H1 (cell line): ENCODE data around the gene KCNC3. TPM values are rescaled to one million over a fixed set of nuclear protein-coding genes. Genes with fewer than 3 reads are reported as not detected.

ENCODE experiments used
- CTCF ChIA-PET: fragments of 300-600 bp; sonication (Branson Sonifier 250); formaldehyde crosslinking; loops from one replicate; lab custom pipeline; 2021; ENCODE audit not compliant: partially characterized antibody; lab: Charles Lee
- POLR2A ChIA-PET: fragments of 300-600 bp; sonication (Branson Sonifier 250); formaldehyde crosslinking; loops from one replicate; lab custom pipeline; 2021; ENCODE audit warnings: inconsistent platforms; ENCODE audit not compliant: partially characterized antibody; lab: Charles Lee
- DNase-seq, 2 experiments: peaks; one replicate each; pipeline versions ENCODE4 v3.0.0 to v3.0.0-alpha.2; 2010 to 2022; ENCODE audit warnings: low spot score in 2 of 2, low read depth in 1 of 2, mixed read lengths in 1 of 2
- FAIRE-seq: peaks from 2 replicates; lab custom pipeline; 2011; peaks lifted over from hg19 to GRCh38; lab: Jason Lieb, UNC
- H2AFZ ChIP-seq: 2 replicates; pipeline ENCODE4 v1.8.1; 2012; ENCODE audit warnings: low read length, inconsistent platforms
- H2AK5ac ChIP-seq: 2 replicates; pipeline ENCODE4 v1.6.1; 2013; ENCODE audit warnings: low read depth, low read length
- H2BK120ac ChIP-seq: replicated peaks from 2 replicates; pipeline ENCODE3; 2013; ENCODE audit warnings: low read depth, low read length, inconsistent platforms
- H2BK12ac ChIP-seq: 2 replicates; pipeline ENCODE4 v1.6.1; 2013; ENCODE audit warnings: low read depth, low read length
- H2BK15ac ChIP-seq: 2 replicates; pipeline ENCODE4 v1.6.1; 2013; ENCODE audit warnings: low read length
- H2BK20ac ChIP-seq: 2 replicates; pipeline ENCODE4 v1.6.1; 2013; ENCODE audit warnings: low read length
- H2BK5ac ChIP-seq: 2 replicates; pipeline ENCODE4 v1.6.1; 2013; ENCODE audit warnings: low read depth, low read length
- H3K14ac ChIP-seq: 2 replicates; pipeline ENCODE4 v1.6.1; 2013; ENCODE audit warnings: inconsistent platforms; ENCODE audit not compliant: insufficient read length
- H3K18ac ChIP-seq: 2 replicates; pipeline ENCODE4 v1.6.1; 2013; ENCODE audit warnings: low read length; ENCODE audit errors: extremely low read depth
- H3K23ac ChIP-seq: 2 replicates; pipeline ENCODE4 v1.6.1; 2013; ENCODE audit warnings: inconsistent platforms; ENCODE audit not compliant: insufficient read length
- H3K23me2 ChIP-seq: 2 replicates; pipeline ENCODE4 v1.6.1; 2013; ENCODE audit warnings: low read depth, low read length
- H3K27ac ChIP-seq: 2 replicates; pipeline ENCODE4 v1.6.1; 2011; ENCODE audit warnings: low read depth, low read length, inconsistent platforms
- H3K27me3 ChIP-seq, 4 experiments: replicated peaks in 1 of 4; 1 replicate in 1 of 4; 2 replicates in 3 of 4; pipeline versions ENCODE4 v1.6.1 to v1.8.1; 2011 to 2013; ENCODE audit warnings: low read length in 3 of 4, mild to moderate bottlenecking in 3 of 4, inconsistent platforms in 2 of 4, mixed read lengths in 2 of 4, moderate library complexity in 1 of 4; ENCODE audit not compliant: control insufficient read depth in 3 of 4, insufficient read depth in 3 of 4; ENCODE audit errors: extremely low read depth in 1 of 4
- H3K36me3 ChIP-seq, 4 experiments: 2 replicates each; pipeline versions ENCODE4 v1.6.1 to v1.8.1; 2011 to 2013; ENCODE audit warnings: mild to moderate bottlenecking in 4 of 4, low read length in 3 of 4, moderate library complexity in 2 of 4, control low read depth in 1 of 4, inconsistent platforms in 1 of 4; ENCODE audit not compliant: insufficient read depth in 4 of 4, control insufficient read depth in 2 of 4
- H3K4ac ChIP-seq: replicated peaks from 2 replicates; pipeline ENCODE3; 2013; ENCODE audit warnings: low read length, low read depth, mixed read lengths, inconsistent platforms; ENCODE audit not compliant: insufficient read length
- H3K4me1 ChIP-seq, 4 experiments: replicated peaks in 1 of 4; 1 replicate in 1 of 4; 2 replicates in 3 of 4; pipeline versions ENCODE4 v1.6.1 to v1.8.1; 2011 to 2013; ENCODE audit warnings: low read length in 3 of 4, inconsistent platforms in 2 of 4, mixed read lengths in 1 of 4; ENCODE audit not compliant: insufficient read depth in 4 of 4, control insufficient read depth in 3 of 4
- H3K4me2 ChIP-seq, 2 experiments: 2 replicates each; pipeline versions ENCODE4 v1.6.1 to v1.8.1; 2011 to 2013; ENCODE audit warnings: low read depth in 2 of 2, low read length in 2 of 2, control low read depth in 1 of 2, inconsistent platforms in 1 of 2, mild to moderate bottlenecking in 1 of 2; ENCODE audit not compliant: insufficient read depth in 1 of 2
- H3K4me3 ChIP-seq, 4 experiments: fragments of 200-600, 300-600 bp in 1 of 4; sonication (generic), shearing (Covaris generic), sonication (Bioruptor Twin) in 1 of 4; 2 replicates each; pipeline versions ENCODE4 v1.5.1 to v1.8.1; 2011 to 2016; ENCODE audit warnings: low read length in 4 of 4, low read depth in 3 of 4, control low read depth in 2 of 4, inconsistent platforms in 2 of 4, mild to moderate bottlenecking in 2 of 4, mixed read lengths in 1 of 4, moderate library complexity in 1 of 4; ENCODE audit not compliant: insufficient read depth in 2 of 4; ENCODE audit errors: extremely low read depth in 1 of 4
- H3K56ac ChIP-seq: replicated peaks from 2 replicates; pipeline ENCODE3; 2013; ENCODE audit warnings: low read depth, mild to moderate bottlenecking, mixed read lengths, low read length, inconsistent platforms; ENCODE audit not compliant: insufficient read length
- H3K79me1 ChIP-seq: 2 replicates; pipeline ENCODE4 v1.6.1; 2013; ENCODE audit warnings: low read depth, low read length, control low read depth
- H3K79me2 ChIP-seq, 2 experiments: 2 replicates each; pipeline versions ENCODE4 v1.6.1 to v1.8.1; 2012 to 2013; ENCODE audit warnings: low read length in 2 of 2, mild to moderate bottlenecking in 2 of 2, inconsistent platforms in 1 of 2; ENCODE audit not compliant: insufficient read depth in 2 of 2, control insufficient read depth in 1 of 2
- H3K9ac ChIP-seq, 4 experiments: replicated peaks in 1 of 4; 1 replicate in 1 of 4; 2 replicates in 3 of 4; pipeline versions ENCODE4 v1.6.1 to v1.8.1; 2011 to 2013; ENCODE audit warnings: low read depth in 3 of 4, low read length in 3 of 4, control low read depth in 2 of 4, mild to moderate bottlenecking in 2 of 4, moderate library complexity in 2 of 4, inconsistent platforms in 1 of 4; ENCODE audit errors: extremely low read depth in 1 of 4
- H3K9me3 ChIP-seq, 2 experiments: 2 replicates each; pipeline versions ENCODE4 v1.6.1 to v1.8.1; 2012 to 2013; ENCODE audit warnings: mild to moderate bottlenecking in 2 of 2, moderate library complexity in 2 of 2, control low read depth in 1 of 2, inconsistent platforms in 1 of 2, low read depth in 1 of 2, low read length in 1 of 2, mixed read lengths in 1 of 2; ENCODE audit not compliant: insufficient read depth in 2 of 2
- H4K20me1 ChIP-seq, 2 experiments: replicated peaks in 1 of 2; 2 replicates each; pipeline versions ENCODE3 to v1.8.1; 2011 to 2013; ENCODE audit warnings: inconsistent platforms in 2 of 2, low read length in 2 of 2, mild to moderate bottlenecking in 1 of 2; ENCODE audit not compliant: insufficient read depth in 2 of 2, control insufficient read depth in 1 of 2
- H4K5ac ChIP-seq: 2 replicates; pipeline ENCODE4 v1.6.1; 2013; ENCODE audit warnings: low read length, low read depth, mixed read lengths, inconsistent platforms; ENCODE audit not compliant: insufficient read length
- H4K8ac ChIP-seq: 2 replicates; pipeline ENCODE4 v1.8.0; 2013; ENCODE audit warnings: mild to moderate bottlenecking, moderate library complexity, low read length, inconsistent platforms; ENCODE audit not compliant: insufficient read depth; ENCODE audit errors: extremely low read depth
- H4K91ac ChIP-seq: replicated peaks from 2 replicates; pipeline ENCODE3; 2013; ENCODE audit warnings: low read length, mixed read lengths, inconsistent platforms; ENCODE audit not compliant: insufficient read length
- CHD2 ChIP-seq: IDR thresholded peaks from 2 replicates; pipeline ENCODE4 v1.6.1; 2012; ENCODE audit warnings: low read length, improper control_type of control experiment
- CTBP2 ChIP-seq: IDR thresholded peaks from 2 replicates; pipeline ENCODE4 v1.7.0; 2011; ENCODE audit warnings: borderline replicate concordance, mild to moderate bottlenecking, moderate library complexity, mixed read lengths, low read length; ENCODE audit not compliant: insufficient read depth, insufficient read length
- GABPA ChIP-seq: IDR thresholded peaks from 2 replicates; pipeline ENCODE4 v1.6.1; 2011; ENCODE audit warnings: mild to moderate bottlenecking, low read length, moderate library complexity, borderline replicate concordance; ENCODE audit not compliant: insufficient read depth
- JUND ChIP-seq: IDR thresholded peaks from 2 replicates; pipeline ENCODE4 v1.6.1; 2011; ENCODE audit warnings: mild to moderate bottlenecking, improper control_type of control experiment, low read length
- POU5F1 ChIP-seq: IDR thresholded peaks from 2 replicates; pipeline ENCODE4 v1.6.1; 2011; ENCODE audit warnings: low read depth, mild to moderate bottlenecking, low read length, moderate library complexity
- RBBP5 ChIP-seq: IDR thresholded peaks from 2 replicates; pipeline ENCODE4 v1.7.1; 2012; ENCODE audit warnings: low read depth, mild to moderate bottlenecking, inconsistent platforms, low read length, moderate library complexity, borderline replicate concordance
- RXRA ChIP-seq: IDR thresholded peaks from 2 replicates; pipeline ENCODE4 v1.6.1; 2011; ENCODE audit warnings: low read depth, mild to moderate bottlenecking, low read length, moderate library complexity; ENCODE audit not compliant: insufficient read depth
- SIRT6 ChIP-seq: IDR thresholded peaks from one replicate; pipeline ENCODE4 v1.7.1; 2012; ENCODE audit warnings: low read length, inconsistent platforms
- YY1 ChIP-seq: IDR thresholded peaks from 2 replicates; pipeline ENCODE4 v1.6.1; 2011; ENCODE audit warnings: low read depth, mild to moderate bottlenecking, low read length
- ZNF274 ChIP-seq: IDR thresholded peaks from 2 replicates; pipeline ENCODE4 v1.7.0; 2012; ENCODE audit warnings: low read length, borderline replicate concordance; ENCODE audit errors: extremely low read depth
- WGBS, 2 experiments: shearing (Covaris generic) in 1 of 2; methylation state at CpG; one replicate each; pipeline versions ENCODE4 v1.1.6 to v1.1.7; 2013 to 2015; ENCODE audit warnings: low lambda C conversion rate in 2 of 2, mixed read lengths in 2 of 2, inconsistent platforms in 1 of 2, low coverage in 1 of 2, missing lambda C conversion rate in 1 of 2; ENCODE audit not compliant: insufficient replicate concordance in 2 of 2, insufficient coverage in 1 of 2, insufficient read length in 1 of 2; ENCODE audit errors: extremely low coverage in 1 of 2, missing lambda C conversion rate in 1 of 2; 5-methylcytosine and 5-hydroxymethylcytosine counted together
- polyA plus RNA-seq, 7 experiments: library from polyadenylated mRNA; depleted of rRNA in 3 of 7; stranded (reverse) in 5 of 7; unstranded in 2 of 7; fragments of >200 nt in 5 of 7; fragments of 200-250 nt in 2 of 7; gene quantifications; 1 replicate in 5 of 7; 2 replicates in 1 of 7; 4 replicates in 1 of 7; pipeline versions ENCODE4 v1.2.1 to v1.2.3, GENCODE V29; 2011 to 2013; ENCODE audit warnings: missing spikeins in 2 of 7, mixed read lengths in 2 of 7
- total RNA-seq: library from RNA; stranded (reverse); fragmentation: NEBNext Ultra II Directional; extraction: Animal tissue kit (Norgen Biotek cat#: 25700); gene quantifications from 2 replicates; pipeline ENCODE4 v1.2.1, GENCODE V29; 2021
- TF ChIP-seq, protein P1 (sequence below): IDR thresholded peaks from 2 replicates; pipeline ENCODE4 v1.6.1; 2011; ENCODE audit warnings: low read length, improper control_type of control experiment

KCNC3 gene
- total and polyA plus RNA-seq, 2 of the 8 experiments (the other 6 are each of a cell fraction or from before 2014, with no cell fraction given): 3.9 to 7.2 TPM

DNA sequence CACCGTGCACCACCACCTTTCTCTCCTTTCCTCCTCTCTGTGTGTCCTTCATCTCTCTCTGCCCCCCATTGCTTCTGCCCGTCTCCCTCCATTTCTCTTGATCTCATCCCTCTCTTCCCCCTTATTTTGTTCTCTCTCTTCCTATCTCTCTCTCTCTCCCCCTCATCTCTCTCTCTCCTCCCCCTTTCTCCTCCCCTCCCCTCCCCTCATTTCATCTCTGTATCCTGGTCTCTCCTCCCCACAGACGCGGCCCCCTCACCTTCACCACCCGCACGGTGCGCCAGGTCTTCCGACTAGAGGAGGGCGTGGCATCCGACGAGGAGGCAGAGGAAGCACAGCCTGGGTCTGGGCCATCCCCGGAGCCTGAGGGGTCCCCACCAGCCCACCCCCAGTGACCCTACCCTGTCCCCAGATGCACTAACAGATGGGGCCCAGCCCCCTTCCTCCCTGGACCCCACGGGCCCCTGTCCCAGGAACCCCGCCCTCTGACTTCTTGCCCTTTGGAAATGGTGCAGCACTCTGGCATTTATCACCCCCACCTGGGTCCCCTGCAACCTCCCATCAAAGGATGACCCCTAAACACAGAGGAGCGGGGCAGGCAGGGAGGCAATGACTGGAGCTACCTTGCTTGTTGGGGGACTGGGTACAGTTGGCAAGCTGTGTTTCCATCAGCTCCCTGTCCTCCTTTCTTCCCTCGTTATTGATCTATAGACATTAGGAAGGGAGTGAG, 19.6 kb downstream of the KCNC3 start:
- Histone ChIP-seq H3K79me2 (no peaks in the 10 kb centered on the region), H3K23ac (no peak overlapping the region), H4K8ac (no peak overlapping the region), H3K9ac (no peak overlapping the region), H2AK5ac (no peak overlapping the region), H3K9me3 (peaks cover 15 to 20% of the 10 kb centered on the region in 2 experiments; a peak in 3 of 4 replicates), H3K18ac (no peak overlapping the region), H4K20me1 (no peaks in the 10 kb centered on the region), H3K23me2 (peaks cover 16% of the 10 kb centered on the region), H3K36me3 (peaks cover 0 to 17% (median 0%) of the 10 kb centered on the region in 4 experiments; a peak in 3 of 8 replicates), H3K79me1 (no peaks in the 10 kb centered on the region), H2BK5ac (no peak overlapping the region), H2AFZ (no peak overlapping the region), H2BK12ac (0 out of 2 replicates have a peak overlapping the region, but pooled peaks have one; percentile 14), H2BK15ac (0 out of 2 replicates have a peak overlapping the region, but pooled peaks have one; percentile 31), H4K91ac (no peak overlapping the region), H4K5ac (no peak overlapping the region), H3K27me3 (peaks cover 0 to 17% (median 1%) of the 10 kb centered on the region in 4 experiments; a peak in 3 of 7 replicates), H2BK120ac (no peak overlapping the region), H3K14ac (no peak overlapping the region), H3K4ac (no peak overlapping the region), H2BK20ac (no peak overlapping the region), H3K4me2 (no peak overlapping the region), H3K56ac (no peak overlapping the region), H3K27ac (no peak overlapping the region), H3K4me1 (peaks cover 5 to 12% (median 9%) of the 10 kb centered on the region in 4 experiments), H3K4me3 (no peak overlapping the region)
- WGBS, 2 experiments: 91% methylated on average over 4 of the region's 16 CpGs; no CpG with 5 or more reads in 1 of the 2 experiments
- ChIA-PET POLR2A (interaction anchor here (0.9 to 1.2 kb wide), 4 partner anchors 9 to 75 kb away, joined by 3 to 5 read pairs (median 3); no protein-coding TSS in a partner anchor), CTCF (interaction anchor here (1.0 to 1.8 kb wide), 2 partner anchors 10 to 41 kb away, joined by 3 to 4 read pairs; no protein-coding TSS in a partner anchor)
- DNase-seq (no peak), FAIRE-seq (no peak)
- TF ChIP-seq POU5F1 (no peak), CHD2 (no peak), RBBP5 (no peak), SIRT6 (no peak), ZNF274 (no peak), CTBP2 (no peak), YY1 (no peak), RXRA (no peak), GABPA (no peak), JUND (no peak)
- TF ChIP-seq, protein P1, sequence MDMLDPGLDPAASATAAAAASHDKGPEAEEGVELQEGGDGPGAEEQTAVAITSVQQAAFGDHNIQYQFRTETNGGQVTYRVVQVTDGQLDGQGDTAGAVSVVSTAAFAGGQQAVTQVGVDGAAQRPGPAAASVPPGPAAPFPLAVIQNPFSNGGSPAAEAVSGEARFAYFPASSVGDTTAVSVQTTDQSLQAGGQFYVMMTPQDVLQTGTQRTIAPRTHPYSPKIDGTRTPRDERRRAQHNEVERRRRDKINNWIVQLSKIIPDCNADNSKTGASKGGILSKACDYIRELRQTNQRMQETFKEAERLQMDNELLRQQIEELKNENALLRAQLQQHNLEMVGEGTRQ: no peak
